GM19023 (cell line): ENCODE measurements around the gene ASGR1.

Experiments used
- ATAC-seq: cut with Tn5 transposase; IDR thresholded peaks from one replicate; pipeline ENCODE4 v1.9.1; 2021; ENCODE audit warnings: mild to moderate bottlenecking, moderate library complexity; ENCODE audit not compliant: unreplicated experiment

The ASGR1 gene, protein sequence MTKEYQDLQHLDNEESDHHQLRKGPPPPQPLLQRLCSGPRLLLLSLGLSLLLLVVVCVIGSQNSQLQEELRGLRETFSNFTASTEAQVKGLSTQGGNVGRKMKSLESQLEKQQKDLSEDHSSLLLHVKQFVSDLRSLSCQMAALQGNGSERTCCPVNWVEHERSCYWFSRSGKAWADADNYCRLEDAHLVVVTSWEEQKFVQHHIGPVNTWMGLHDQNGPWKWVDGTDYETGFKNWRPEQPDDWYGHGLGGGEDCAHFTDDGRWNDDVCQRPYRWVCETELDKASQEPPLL

GRCh38 chr17:7179317-7180254 is at the start of gene ASGR1:
TSS of gene ASGR1 (minus strand) at chr17:7179370. CDS start at chr17:7178563, 807 bp downstream.
- ATAC-seq, result no peak

GRCh38 chr17:7228920-7229319 is 49.8 kb upstream of the ASGR1 start:
- ATAC-seq, result no peak

DNA sequence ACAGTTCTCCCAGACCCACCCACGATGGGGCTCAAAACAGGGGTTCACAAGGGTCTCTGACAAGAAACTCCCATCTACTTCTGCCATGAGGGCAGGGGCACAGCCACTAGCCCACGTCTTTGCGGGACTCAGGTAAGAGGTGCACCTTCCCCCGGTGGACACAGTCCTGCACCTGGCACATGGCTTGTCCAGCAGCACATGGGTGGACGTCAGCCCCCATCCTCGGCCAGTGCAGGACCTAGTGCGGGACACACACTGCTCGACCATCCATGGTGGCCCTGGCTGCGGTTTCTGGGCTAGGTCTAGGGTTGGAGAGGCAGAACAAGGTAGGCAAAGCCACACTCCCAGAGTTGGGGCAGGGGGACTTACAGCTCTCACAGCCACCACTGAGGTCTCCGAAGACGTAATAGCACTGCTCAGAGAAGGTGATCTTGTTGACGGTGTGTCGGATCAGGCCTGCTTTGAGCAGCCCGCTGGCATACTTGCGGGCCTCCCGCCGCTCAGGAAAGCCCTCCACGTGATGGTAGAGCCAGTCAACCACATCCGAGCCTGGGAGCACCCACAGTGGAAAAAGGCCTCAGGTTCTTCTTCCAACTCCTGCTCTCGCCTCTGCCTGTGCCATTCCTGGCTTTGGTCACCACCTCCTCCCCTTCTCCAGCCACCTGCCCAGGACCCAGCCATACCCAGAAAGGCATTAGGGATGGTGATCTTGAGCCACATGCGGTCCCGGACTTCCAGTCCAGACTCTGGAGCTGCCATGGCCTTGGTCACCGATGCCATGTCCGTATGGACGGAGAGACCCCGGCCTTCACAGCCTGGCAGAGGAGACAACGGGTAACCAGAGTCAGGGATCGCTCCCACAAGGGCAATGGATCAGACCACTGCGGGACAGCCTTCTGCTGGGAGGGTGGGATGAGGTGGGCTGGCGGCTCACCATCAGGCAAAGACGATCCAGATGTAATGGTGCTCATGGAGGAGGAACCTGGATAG is 47.8 kb upstream of the ASGR1 start:
- ATAC-seq, result no peak

- ATAC-seq, result no peak
Measured at GRCh38 chr17:7225711-7226331, 46.7 kb upstream of the ASGR1 start.

DNA sequence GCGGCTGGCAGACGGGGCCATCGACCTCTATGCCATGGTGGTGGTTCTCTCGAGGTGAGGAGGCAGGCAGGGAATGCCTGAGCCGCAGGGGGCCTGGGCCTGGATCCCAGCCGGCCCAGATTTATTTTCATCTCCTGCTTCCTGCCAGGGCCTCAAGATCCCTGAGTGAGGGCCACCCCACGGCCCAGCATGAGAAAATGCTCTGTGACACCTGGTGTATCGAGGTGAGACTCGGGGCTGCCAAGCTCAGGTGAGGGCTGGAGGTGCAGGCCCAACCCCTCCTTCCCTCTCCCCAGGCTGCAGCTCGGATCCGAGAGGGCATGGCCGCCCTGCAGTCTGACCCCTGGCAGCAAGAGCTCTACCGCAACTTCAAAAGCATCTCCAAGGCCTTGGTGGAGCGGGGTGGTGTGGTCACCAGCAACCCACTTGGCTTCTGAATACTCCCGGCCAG is 45.5 kb upstream of the ASGR1 start:
- ATAC-seq, result no peak

DNA sequence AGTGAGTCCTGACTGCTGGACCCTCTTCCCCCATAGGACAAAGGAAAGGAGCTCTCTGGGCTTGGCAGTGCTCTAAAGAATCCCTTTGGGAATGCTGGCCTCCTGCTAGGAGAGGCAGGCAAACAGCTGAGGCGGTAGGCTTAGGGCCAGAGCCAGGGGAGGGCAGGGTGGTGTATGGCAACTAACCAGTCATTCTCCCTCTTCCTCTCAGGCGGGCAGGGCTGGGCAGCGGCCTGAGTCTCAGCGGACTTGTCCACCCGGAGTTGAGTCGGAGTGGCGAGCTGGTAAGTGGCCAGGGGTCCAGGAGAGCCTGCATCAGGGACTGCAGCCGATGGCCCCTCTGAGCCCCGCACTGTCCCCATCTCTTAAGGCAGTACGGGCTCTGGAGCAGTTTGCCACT is 44.9 kb upstream of the ASGR1 start:
- ATAC-seq, result no peak

DNA sequence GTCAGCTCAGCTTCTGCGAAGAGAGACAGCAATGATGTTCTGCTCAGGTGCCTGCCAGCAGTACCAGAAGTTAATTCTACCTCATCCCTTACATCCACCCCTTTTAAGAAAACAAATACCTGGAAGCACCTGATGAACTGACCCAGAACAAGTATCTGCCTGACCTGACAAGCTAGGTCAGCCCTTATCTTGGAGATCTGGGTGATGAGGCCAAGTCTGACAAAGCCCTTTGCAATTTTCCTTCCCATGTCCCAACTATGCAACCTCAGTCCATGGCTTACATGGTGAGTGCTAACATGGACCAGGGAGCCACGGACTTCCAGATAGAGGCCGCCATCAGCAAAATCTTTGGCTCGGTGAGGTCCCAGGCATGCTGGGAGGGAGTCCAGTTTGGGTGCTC is 44.2 kb upstream of the ASGR1 start:
- ATAC-seq, result no peak

DNA sequence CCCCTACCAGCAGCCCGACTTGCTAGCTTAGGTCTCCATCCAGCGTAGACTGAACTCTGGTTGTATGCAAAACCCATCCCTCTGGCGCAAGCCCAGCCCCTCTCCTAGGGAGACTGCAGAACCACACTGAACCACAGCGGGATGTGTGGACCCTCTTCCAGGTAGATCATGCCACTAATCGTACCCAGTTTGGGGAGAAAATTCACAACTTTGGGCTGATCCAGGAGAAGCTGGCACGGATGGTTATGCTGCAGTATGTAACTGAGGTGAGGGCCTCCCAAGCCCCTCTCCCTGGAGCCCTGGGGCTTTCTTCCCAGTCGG is 43.8 kb upstream of the ASGR1 start:
- no peak for ATAC-seq

DNA sequence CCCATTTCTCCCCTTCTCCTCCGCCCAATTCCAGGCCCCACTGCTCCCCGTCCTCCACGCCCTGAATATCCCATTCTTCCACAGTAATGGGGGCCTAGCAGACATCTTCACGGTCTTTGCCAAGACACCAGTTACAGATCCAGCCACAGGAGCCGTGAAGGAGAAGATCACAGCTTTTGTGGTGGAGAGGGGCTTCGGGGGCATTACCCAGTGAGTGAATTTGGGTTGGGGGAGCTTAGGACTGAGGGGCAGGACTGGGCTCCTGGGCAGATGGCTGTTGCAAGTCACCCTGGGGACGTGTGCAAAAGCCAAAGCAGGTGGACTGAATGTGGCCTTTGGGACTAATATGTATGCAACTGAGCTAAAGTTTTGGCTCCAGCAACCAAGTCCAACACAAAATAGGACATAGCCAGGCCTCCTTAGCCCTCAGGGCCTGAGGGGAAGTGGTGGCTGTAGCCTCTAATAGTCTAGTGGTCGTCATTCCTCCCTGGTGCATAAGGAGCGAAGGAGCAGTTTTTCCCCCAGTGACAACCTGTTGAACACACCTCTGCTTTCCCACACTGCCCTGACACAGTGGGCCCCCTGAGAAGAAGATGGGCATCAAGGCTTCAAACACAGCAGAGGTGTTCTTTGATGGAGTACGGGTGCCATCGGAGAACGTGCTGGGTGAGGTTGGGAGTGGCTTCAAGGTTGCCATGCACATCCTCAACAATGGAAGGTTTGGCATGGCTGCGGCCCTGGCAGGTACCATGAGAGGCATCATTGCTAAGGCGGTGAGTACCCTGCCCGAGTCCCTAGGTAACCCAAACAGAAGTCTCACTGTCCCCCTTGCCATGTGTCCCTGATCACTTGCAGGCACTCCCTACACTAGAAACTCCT is 43.2 kb upstream of the ASGR1 start:
- ATAC-seq, result no peak

- no peak for ATAC-seq
Measured at GRCh38 chr17:7221278-7222092, 42.3 kb upstream of the ASGR1 start.

- no peak for ATAC-seq
Measured at GRCh38 chr17:7220593-7221277, 41.6 kb upstream of the ASGR1 start.

DNA sequence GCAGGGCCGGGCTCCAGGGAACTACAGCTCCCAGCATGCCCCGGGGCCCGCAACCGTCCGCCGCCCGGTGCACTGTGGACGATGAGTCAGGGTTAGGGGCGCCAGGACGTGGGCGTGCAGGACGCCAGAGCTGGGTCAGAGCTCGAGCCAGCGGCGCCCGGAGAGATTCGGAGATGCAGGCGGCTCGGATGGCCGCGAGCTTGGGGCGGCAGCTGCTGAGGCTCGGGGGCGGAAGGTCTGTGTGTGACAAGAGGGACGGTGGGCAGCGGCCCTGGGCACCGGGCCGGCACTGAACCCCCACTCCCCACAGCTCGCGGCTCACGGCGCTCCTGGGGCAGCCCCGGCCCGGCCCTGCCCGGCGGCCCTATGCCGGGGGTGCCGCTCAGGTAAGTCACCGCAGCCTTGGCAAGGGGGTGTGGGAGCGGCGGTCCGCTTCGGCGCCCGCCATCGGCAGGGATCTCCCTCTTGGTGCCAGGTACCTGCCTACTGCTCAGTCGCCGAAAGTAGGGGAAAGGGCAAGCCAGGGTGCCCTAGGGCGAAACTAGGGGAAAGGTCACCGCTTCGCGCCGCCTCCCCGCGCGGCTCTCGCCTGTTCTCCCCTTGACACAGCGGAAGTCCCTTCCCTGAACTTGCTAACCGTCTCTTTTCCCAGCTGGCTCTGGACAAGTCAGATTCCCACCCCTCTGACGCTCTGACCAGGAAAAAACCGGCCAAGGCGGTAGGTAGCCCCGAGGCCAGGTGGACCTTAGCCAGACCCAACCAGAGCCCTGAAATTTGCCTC is 40.8 kb upstream of the ASGR1 start, which contains the start of the genes ACADVL and DLG4:
Gene ACADVL, plus strand, starts transcription at position 127 of the 781 bp plus-strand sequence. Its CDS starts 47 bp downstream, at position 174.
Gene DLG4, minus strand, starts transcription at position 25 of the 781 bp plus-strand sequence.
- peak; percentile 65 for ATAC-seq

- no peak for ATAC-seq
Measured at GRCh38 chr17:7219229-7219811, 40.1 kb upstream of the ASGR1 start.

DNA sequence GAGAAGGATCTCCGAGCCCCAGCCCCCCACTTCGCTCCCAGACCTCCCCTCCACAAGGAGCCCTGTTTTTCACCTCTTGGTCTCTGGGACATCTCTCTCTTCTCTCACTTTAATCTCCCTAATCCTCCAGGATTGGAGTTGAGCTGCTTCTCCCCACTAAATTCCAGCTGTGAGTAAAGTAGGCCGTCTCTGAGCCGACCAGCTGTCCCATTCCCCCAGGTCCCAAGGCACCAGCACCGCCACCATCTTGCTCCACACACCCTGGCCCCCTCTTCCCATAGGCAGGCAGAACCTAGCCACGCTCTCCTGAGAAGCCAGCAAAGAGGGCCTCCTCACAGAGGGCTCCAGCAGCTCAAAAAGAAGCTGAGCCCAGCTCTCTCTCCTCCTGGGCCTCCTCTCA is 39.6 kb upstream of the ASGR1 start:
- ATAC-seq, result no peak

- no peak for ATAC-seq
Measured at GRCh38 chr17:7218166-7218565, 39.0 kb upstream of the ASGR1 start.

GRCh38 chr17:7217113-7217987 is 38.2 kb upstream of the ASGR1 start:
- no peak for ATAC-seq
